ENCODE results near the gene MDM2.

The MDM2 gene

DNA sequence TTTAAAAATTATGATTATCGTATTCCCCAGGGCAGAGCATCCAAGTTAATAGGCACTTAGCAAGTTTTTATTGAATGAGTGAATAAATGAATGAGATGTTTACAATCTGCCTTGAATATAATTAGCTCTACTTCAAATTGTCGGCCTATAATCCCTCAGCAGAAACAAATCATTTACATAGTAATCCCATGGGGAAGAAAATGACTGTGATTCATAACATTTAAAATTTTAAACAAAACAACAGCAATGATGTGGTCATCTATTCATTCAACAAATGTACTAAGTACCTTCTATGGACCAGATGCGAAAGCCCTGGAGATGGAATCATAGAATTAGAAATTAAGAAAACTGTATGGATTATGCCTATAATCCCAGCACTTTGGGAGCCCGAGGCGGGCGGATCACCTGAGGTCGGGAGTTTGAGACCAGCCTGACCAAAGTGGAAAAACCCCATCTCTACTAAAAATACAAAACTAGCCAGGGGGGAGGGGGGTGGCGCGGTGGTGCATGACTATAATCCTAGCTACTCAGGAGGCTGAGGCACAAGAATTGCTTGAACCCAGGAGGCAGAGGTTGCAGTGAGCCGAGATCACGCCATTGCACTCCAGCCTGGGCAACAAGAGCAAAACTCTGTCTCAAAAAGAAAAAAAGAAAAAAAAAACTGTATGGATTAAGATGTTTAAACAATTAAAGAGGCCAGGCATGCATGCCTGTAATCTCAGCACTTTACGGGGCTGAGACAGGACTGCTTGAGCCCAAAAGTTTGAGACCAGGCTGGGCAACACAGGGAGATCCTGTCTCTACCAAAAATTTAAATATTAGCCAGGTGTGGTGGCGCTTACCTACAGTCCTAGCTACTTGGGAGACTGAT lies 17.7 kb upstream of the MDM2 start:
- no peaks in the 10 kb centered on the region for H3K79me2 ChIP-seq (ENCODE audit: low read length)
- TF ChIP-seq EZH2 (optimal IDR thresholded peaks at IDR 0.05; ENCODE audit: low read depth, low read length) (no peak), EZH2phosphoT487 (IDR thresholded peaks at IDR 0.05; ENCODE audit: low read length) (no peak), CTCF (IDR thresholded peaks at IDR 0.05; ENCODE audit: low read length) (no peak)
- H3K9ac ChIP-seq (ENCODE audit: low read length): no peak overlapping the region
- peaks cover 12% of the 10 kb centered on the region; the same call in 1 of the 2 replicates for H3K4me1 ChIP-seq (ENCODE audit: low read length)
- H3K27ac ChIP-seq (ENCODE audit: low read length): no peak overlapping the region
- no peaks in the 10 kb centered on the region for H3K9me3 ChIP-seq (replicated peaks; ENCODE audit: insufficient read depth, low read length)
- H3K4me2 ChIP-seq (ENCODE audit: low read depth, low read length): no peak overlapping the region
- no peaks in the 10 kb centered on the region for H4K20me1 ChIP-seq (ENCODE audit: insufficient read depth, low read length)
- no peak overlapping the region for H3K4me3 ChIP-seq (ENCODE audit: low read length)
- no peaks in the 10 kb centered on the region for H3K36me3 ChIP-seq (replicated peaks; ENCODE audit: insufficient read depth, low read length)
- no peak for DNase-seq
- H2AFZ ChIP-seq (ENCODE audit: low read length): no peak overlapping the region
- no peaks in the 10 kb centered on the region for H3K9me2 ChIP-seq (replicated peaks; ENCODE audit: insufficient read depth, low read length)
- no peaks in the 10 kb centered on the region for H3F3A ChIP-seq (ENCODE audit: insufficient read depth, low read length)
- no peaks in the 10 kb centered on the region for H3K27me3 ChIP-seq (replicated peaks; ENCODE audit: insufficient read depth, low read length)

DNA sequence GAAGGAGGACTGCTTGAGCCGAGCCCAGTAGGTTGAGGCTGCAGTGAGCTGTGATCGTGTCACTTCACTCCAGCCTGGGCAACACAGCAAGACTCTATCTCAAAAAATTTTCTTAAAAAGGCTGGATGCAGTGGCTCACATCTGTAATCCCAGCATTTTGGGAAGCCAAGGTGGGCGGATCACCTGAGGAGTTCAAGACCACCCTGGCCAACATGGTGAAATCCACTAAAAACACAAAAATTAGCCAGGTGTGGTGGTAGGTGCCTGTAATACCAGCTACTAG lies 17.1 kb upstream of the MDM2 start:
- Histone ChIP-seq H3K4me2 (ENCODE audit: low read depth, low read length) (no peak overlapping the region), H3K36me3 (replicated peaks; ENCODE audit: insufficient read depth, low read length) (no peaks in the 10 kb centered on the region), H3K4me3 (ENCODE audit: low read length) (no peak overlapping the region), H3K4me1 (ENCODE audit: low read length) (peaks cover 12% of the 10 kb centered on the region; the same call in 1 of the 2 replicates), H4K20me1 (ENCODE audit: insufficient read depth, low read length) (no peaks in the 10 kb centered on the region), H3K9me2 (replicated peaks; ENCODE audit: insufficient read depth, low read length) (no peaks in the 10 kb centered on the region), H3K27me3 (replicated peaks; ENCODE audit: insufficient read depth, low read length) (no peaks in the 10 kb centered on the region), H3K27ac (ENCODE audit: low read length) (no peak overlapping the region), H3K9ac (ENCODE audit: low read length) (no peak overlapping the region), H3K9me3 (replicated peaks; ENCODE audit: insufficient read depth, low read length) (no peaks in the 10 kb centered on the region), H3F3A (ENCODE audit: insufficient read depth, low read length) (no peaks in the 10 kb centered on the region), H3K79me2 (ENCODE audit: low read length) (no peaks in the 10 kb centered on the region), H2AFZ (ENCODE audit: low read length) (no peak overlapping the region)
- no peak for DNase-seq
- no peak for TF ChIP-seq CTCF (IDR thresholded peaks at IDR 0.05; ENCODE audit: low read length)
- no peak for TF ChIP-seq EZH2 (optimal IDR thresholded peaks at IDR 0.05; ENCODE audit: low read depth, low read length)
- no peak for TF ChIP-seq EZH2phosphoT487 (IDR thresholded peaks at IDR 0.05; ENCODE audit: low read length)

DNA sequence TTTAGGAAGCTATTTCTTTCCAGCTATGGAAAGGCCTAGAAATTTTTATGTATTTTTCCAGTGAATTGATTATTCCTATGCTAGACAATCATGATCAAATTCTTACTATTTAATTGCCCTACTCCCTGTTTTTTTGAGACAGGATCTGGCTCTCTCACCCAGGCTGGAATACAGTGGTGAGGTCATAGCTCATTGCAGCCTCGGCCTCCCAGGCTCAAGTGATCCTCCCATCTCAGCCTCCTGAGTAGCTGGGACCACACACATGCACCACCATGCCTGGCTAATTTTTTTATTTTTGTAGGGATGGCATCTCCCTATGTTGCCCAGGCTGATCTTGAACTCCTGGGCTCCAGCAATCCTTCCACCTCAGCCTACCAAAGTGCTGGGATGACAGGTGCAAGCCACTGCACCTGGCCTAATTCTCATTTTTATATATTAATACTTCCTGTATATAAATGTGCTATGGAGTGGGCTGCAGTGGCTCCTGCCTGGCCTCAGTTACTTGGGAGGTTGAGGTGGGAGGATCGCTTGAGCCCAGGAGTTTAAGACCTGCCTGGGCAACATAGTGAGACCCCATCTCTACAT lies 16.0 kb upstream of the MDM2 start:
- no peak overlapping the region for H3K4me3 ChIP-seq (ENCODE audit: low read length)
- H3K9ac ChIP-seq (ENCODE audit: low read length): no peak overlapping the region
- H3K27me3 ChIP-seq (replicated peaks; ENCODE audit: insufficient read depth, low read length): no peaks in the 10 kb centered on the region
- no peaks in the 10 kb centered on the region for H3K36me3 ChIP-seq (replicated peaks; ENCODE audit: insufficient read depth, low read length)
- no peaks in the 10 kb centered on the region for H3F3A ChIP-seq (ENCODE audit: insufficient read depth, low read length)
- TF ChIP-seq EZH2phosphoT487 (IDR thresholded peaks at IDR 0.05; ENCODE audit: low read length): no peak
- no peak for TF ChIP-seq EZH2 (optimal IDR thresholded peaks at IDR 0.05; ENCODE audit: low read depth, low read length)
- no peak for TF ChIP-seq CTCF (IDR thresholded peaks at IDR 0.05; ENCODE audit: low read length)
- no peaks in the 10 kb centered on the region for H3K79me2 ChIP-seq (ENCODE audit: low read length)
- peaks cover 12% of the 10 kb centered on the region; the same call in 1 of the 2 replicates for H3K4me1 ChIP-seq (ENCODE audit: low read length)
- no peak overlapping the region for H3K4me2 ChIP-seq (ENCODE audit: low read depth, low read length)
- no peak overlapping the region for H2AFZ ChIP-seq (ENCODE audit: low read length)
- H3K27ac ChIP-seq (ENCODE audit: low read length): no peak overlapping the region
- no peak for DNase-seq
- H3K9me2 ChIP-seq (replicated peaks; ENCODE audit: insufficient read depth, low read length): no peaks in the 10 kb centered on the region
- H4K20me1 ChIP-seq (ENCODE audit: insufficient read depth, low read length): no peaks in the 10 kb centered on the region
- H3K9me3 ChIP-seq (replicated peaks; ENCODE audit: insufficient read depth, low read length): no peaks in the 10 kb centered on the region
